Mesothelial cell of epicardium (in vitro differentiated cells): ENCODE data around the gene PRKG1. TPM values are rescaled to one million over a fixed set of nuclear protein-coding genes. Genes with fewer than 3 reads are reported as not detected.

ENCODE experiments used
- DNase-seq, 2 experiments: peaks; one replicate each; pipeline ENCODE4 v3.0.0; 2021; ENCODE audit warnings: low spot score in 2 of 2; ENCODE audit not compliant: unreplicated experiment in 2 of 2
- H3K27ac Mint-ChIP-seq: 2 replicates; pipeline ENCODE4 v1.8.0; 2021; ENCODE audit warnings: mixed read lengths
- H3K27me3 Mint-ChIP-seq: 2 replicates; pipeline ENCODE4 v1.8.0; 2021; ENCODE audit warnings: low read depth, mixed read lengths
- H3K36me3 Mint-ChIP-seq: 2 replicates; pipeline ENCODE4 v1.8.0; 2021; ENCODE audit warnings: mixed read lengths
- H3K4me1 Mint-ChIP-seq: 2 replicates; pipeline ENCODE4 v1.8.0; 2021; ENCODE audit warnings: mixed read lengths
- H3K4me3 Mint-ChIP-seq: 2 replicates; pipeline ENCODE4 v1.8.0; 2021; ENCODE audit warnings: mild to moderate bottlenecking, moderate library complexity, mixed read lengths
- H3K9me3 Mint-ChIP-seq: 2 replicates; pipeline ENCODE4 v1.8.0; 2021; ENCODE audit warnings: mixed read lengths
- total RNA-seq: library from RNA; stranded (reverse); gene quantifications from 3 replicates; pipeline ENCODE4 v1.2.1, GENCODE V29; 2021
- TF ChIP-seq, protein P1 (sequence below): fragments of 200-600 bp; sonication (generic); IDR thresholded peaks from one replicate; pipeline ENCODE4 v1.5.0; 2021; ENCODE audit warnings: antibody characterized with exemption; ENCODE audit not compliant: unreplicated experiment

The PRKG1 gene
- total RNA-seq, 1 donor from 2014 or later, result 37.0 TPM

DNA sequence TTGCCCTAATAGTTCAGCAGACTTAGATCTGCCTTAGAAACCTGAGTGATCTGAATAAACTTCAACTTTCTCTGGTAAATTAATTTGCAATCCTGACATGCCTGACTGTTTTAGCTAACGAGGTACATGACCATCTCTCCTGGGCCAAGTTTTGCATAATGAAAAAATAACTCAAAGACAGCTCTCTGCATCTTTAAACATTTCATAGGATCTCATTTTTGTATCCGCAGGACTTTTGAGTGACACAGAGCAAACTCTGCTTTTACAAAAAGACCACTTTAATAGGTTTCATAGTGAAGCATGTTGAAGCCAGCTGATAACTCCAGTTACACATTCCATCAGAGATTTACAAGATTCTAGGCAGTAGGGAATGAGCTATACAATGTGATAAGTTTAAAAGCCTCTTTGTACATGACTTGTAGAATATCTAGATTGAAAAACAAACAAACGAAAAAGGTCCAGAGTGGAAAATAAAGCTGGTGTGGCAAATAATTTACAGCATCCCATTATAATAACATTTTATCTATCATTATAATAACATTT, 2.1 kb downstream of the PRKG1 start:
- TF ChIP-seq, protein P1, sequence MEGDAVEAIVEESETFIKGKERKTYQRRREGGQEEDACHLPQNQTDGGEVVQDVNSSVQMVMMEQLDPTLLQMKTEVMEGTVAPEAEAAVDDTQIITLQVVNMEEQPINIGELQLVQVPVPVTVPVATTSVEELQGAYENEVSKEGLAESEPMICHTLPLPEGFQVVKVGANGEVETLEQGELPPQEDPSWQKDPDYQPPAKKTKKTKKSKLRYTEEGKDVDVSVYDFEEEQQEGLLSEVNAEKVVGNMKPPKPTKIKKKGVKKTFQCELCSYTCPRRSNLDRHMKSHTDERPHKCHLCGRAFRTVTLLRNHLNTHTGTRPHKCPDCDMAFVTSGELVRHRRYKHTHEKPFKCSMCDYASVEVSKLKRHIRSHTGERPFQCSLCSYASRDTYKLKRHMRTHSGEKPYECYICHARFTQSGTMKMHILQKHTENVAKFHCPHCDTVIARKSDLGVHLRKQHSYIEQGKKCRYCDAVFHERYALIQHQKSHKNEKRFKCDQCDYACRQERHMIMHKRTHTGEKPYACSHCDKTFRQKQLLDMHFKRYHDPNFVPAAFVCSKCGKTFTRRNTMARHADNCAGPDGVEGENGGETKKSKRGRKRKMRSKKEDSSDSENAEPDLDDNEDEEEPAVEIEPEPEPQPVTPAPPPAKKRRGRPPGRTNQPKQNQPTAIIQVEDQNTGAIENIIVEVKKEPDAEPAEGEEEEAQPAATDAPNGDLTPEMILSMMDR, result no peak
- Mint-ChIP-seq H3K4me1 (peaks cover 57% of the 10 kb centered on the region), H3K9me3 (no peaks in the 10 kb centered on the region), H3K36me3 (no peaks in the 10 kb centered on the region), H3K4me3 (peak overlapping the region; percentile 90), H3K27me3 (no peaks in the 10 kb centered on the region), H3K27ac (peak overlapping the region; percentile 17)
- no peak for DNase-seq

GRCh38 chr10:51077074-51077473, 2.8 kb downstream of the PRKG1 start:
- no peak overlapping the region for H3K4me3 Mint-ChIP-seq
- no peak for DNase-seq
- TF ChIP-seq, protein P1, result no peak
- H3K4me1 Mint-ChIP-seq, result peaks cover 57% of the 10 kb centered on the region
- H3K9me3 Mint-ChIP-seq, result no peaks in the 10 kb centered on the region
- H3K36me3 Mint-ChIP-seq, result no peaks in the 10 kb centered on the region
- H3K27ac Mint-ChIP-seq, result peak overlapping the region; percentile 6
- no peaks in the 10 kb centered on the region for H3K27me3 Mint-ChIP-seq

DNA sequence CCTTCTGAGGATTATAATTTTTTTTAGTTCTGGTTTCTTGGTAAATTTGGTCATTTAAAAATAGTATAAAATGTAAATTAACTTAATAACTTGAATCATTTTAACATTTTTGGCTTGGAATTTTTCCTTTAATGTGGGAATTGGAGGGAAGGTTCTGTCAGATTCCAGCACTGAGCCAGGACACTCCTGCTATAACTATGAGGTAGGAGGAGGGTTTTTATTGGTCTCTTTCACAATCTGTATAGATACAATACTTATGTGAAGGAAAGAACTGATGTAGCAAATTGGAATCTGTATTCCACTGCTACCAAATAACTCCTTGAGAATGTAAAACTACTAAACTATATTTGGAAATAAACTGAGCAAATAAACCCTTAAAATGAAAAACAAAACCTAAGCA, 3.2 kb downstream of the PRKG1 start:
- Mint-ChIP-seq H3K4me1 (peaks cover 57% of the 10 kb centered on the region), H3K4me3 (no peak overlapping the region), H3K27ac (peak overlapping the region; percentile 77), H3K36me3 (no peaks in the 10 kb centered on the region), H3K27me3 (no peaks in the 10 kb centered on the region), H3K9me3 (no peaks in the 10 kb centered on the region)
- TF ChIP-seq, protein P1, result no peak
- no peak for DNase-seq

GRCh38 chr10:51079331-51079730, 5.0 kb downstream of the PRKG1 start:
- Mint-ChIP-seq H3K9me3 (no peaks in the 10 kb centered on the region), H3K4me1 (peaks cover 60% of the 10 kb centered on the region), H3K4me3 (no peak overlapping the region), H3K27ac (peak overlapping the region; percentile 78), H3K36me3 (no peaks in the 10 kb centered on the region), H3K27me3 (no peaks in the 10 kb centered on the region)
- no peak for DNase-seq
- TF ChIP-seq, protein P1, result no peak

GRCh38 chr10:51079766-51080165, 5.5 kb downstream of the PRKG1 start:
- no peaks in the 10 kb centered on the region for H3K36me3 Mint-ChIP-seq
- no peak overlapping the region for H3K4me3 Mint-ChIP-seq
- no peaks in the 10 kb centered on the region for H3K27me3 Mint-ChIP-seq
- H3K9me3 Mint-ChIP-seq, result no peaks in the 10 kb centered on the region
- no peak for DNase-seq
- peak overlapping the region; percentile 78 for H3K27ac Mint-ChIP-seq
- peaks cover 60% of the 10 kb centered on the region for H3K4me1 Mint-ChIP-seq
- TF ChIP-seq, protein P1, result no peak
